ENCODE measurements around the gene CDH4.

Gene CDH4

GRCh38 chr20:61684583-61685235, 432.6 kb downstream of the CDH4 start:
- TF ChIP-seq, protein P1, sequence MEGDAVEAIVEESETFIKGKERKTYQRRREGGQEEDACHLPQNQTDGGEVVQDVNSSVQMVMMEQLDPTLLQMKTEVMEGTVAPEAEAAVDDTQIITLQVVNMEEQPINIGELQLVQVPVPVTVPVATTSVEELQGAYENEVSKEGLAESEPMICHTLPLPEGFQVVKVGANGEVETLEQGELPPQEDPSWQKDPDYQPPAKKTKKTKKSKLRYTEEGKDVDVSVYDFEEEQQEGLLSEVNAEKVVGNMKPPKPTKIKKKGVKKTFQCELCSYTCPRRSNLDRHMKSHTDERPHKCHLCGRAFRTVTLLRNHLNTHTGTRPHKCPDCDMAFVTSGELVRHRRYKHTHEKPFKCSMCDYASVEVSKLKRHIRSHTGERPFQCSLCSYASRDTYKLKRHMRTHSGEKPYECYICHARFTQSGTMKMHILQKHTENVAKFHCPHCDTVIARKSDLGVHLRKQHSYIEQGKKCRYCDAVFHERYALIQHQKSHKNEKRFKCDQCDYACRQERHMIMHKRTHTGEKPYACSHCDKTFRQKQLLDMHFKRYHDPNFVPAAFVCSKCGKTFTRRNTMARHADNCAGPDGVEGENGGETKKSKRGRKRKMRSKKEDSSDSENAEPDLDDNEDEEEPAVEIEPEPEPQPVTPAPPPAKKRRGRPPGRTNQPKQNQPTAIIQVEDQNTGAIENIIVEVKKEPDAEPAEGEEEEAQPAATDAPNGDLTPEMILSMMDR (conservative IDR thresholded peaks at IDR 0.05; ENCODE audit: low read depth, low read length), result no peak
- H3K4me3 ChIP-seq (ENCODE audit: low read length), result no peak overlapping the region
- no peak for DNase-seq (ENCODE audit: low read depth)

DNA sequence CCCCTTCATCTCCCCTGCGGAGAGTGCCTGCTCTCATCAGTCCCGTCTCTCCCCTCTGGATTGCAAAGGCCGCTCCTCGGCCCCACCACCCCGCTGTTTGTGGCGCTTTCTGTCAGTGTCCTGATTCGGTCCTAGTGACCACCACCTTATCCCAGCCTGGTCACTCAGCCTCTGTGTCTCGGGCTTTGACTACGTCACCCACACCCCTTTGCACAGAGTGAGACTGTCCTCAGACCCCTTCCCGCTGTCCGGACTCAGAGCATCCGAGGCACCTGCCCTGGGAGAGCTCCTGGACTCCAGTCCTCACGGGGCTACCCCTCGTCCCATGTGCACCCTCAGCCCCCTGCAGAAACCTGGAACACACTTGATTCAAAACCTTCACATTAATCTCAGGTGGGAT, 433.4 kb downstream of the CDH4 start:
- DNase-seq (ENCODE audit: low read depth), result no peak
- TF ChIP-seq, protein P1 (conservative IDR thresholded peaks at IDR 0.05; ENCODE audit: low read depth, low read length), result no peak
- no peak overlapping the region for H3K4me3 ChIP-seq (ENCODE audit: low read length)

DNA sequence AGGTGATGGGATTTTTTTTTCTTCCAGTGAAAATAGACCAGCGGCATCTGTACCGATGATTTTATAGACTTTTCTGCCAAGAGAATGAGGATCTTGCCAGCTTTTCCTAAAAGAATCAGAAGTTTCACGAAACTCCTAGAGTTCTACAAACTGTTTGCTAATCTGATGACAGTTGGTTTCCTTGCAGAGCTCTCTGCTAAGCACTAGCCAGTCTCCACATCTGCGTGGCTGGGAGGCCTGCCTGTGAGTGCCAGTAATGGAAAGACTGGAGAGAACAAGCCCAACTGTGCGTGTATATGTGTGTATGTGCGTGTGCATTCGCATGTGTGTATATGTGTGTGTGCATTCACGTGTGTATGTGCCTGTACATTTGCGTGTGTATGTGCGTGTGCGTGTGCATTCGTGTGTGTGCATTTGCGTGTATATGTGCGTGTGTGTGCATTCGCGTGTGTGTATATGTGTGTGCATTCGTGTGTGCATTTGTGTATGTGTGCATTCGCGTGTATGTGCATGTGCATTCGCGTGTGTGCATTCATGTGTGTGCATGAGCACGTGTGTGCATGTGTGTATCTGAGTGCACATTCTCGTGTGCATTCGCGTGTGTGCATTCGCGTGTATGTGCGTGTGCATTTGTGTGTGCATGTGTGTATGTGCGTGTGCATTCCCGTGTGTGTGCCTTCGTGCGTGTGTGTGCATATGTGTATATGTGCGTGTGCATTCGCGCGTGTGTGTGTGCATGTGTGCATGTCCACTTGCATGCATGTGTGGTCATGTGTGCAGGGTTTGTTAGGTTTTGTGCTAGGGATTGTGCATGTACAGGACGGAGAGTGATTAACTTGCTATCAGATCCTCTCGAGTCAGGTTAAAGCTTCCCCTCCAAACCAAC, 434.2 kb downstream of the CDH4 start:
- H3K4me3 ChIP-seq (ENCODE audit: low read length), result no peak overlapping the region
- TF ChIP-seq, protein P1 (conservative IDR thresholded peaks at IDR 0.05; ENCODE audit: low read depth, low read length), result no peak
- no peak for DNase-seq (ENCODE audit: low read depth)

- TF ChIP-seq, protein P1 (conservative IDR thresholded peaks at IDR 0.05; ENCODE audit: low read depth, low read length), result no peak
- no peak for DNase-seq (ENCODE audit: low read depth)
- no peak overlapping the region for H3K4me3 ChIP-seq (ENCODE audit: low read length)
Observed at GRCh38 chr20:61688411-61688810, 436.4 kb downstream of the CDH4 start.

DNA sequence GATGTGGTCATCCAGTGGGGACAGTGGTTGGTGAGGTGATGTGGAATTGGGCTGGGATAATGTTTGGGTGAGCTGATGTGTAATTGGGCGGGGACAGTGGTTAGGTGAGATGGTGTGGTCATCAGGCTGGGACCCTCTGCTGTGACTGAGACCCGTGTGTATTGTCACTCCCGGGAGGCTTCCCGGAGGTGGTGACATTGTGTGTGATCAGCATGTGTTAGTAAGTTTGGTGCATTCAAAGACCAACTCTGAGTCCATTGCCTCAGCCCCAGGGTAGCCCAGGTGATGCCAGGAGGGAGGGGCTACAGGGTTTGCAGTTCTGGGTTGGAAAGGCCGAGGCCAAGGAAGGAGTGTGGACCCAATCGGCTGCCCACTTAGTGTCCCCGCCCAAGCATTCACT, 438.1 kb downstream of the CDH4 start:
- no peak overlapping the region for H3K4me3 ChIP-seq (ENCODE audit: low read length)
- TF ChIP-seq, protein P1 (conservative IDR thresholded peaks at IDR 0.05; ENCODE audit: low read depth, low read length), result no peak
- no peak for DNase-seq (ENCODE audit: low read depth)

DNA sequence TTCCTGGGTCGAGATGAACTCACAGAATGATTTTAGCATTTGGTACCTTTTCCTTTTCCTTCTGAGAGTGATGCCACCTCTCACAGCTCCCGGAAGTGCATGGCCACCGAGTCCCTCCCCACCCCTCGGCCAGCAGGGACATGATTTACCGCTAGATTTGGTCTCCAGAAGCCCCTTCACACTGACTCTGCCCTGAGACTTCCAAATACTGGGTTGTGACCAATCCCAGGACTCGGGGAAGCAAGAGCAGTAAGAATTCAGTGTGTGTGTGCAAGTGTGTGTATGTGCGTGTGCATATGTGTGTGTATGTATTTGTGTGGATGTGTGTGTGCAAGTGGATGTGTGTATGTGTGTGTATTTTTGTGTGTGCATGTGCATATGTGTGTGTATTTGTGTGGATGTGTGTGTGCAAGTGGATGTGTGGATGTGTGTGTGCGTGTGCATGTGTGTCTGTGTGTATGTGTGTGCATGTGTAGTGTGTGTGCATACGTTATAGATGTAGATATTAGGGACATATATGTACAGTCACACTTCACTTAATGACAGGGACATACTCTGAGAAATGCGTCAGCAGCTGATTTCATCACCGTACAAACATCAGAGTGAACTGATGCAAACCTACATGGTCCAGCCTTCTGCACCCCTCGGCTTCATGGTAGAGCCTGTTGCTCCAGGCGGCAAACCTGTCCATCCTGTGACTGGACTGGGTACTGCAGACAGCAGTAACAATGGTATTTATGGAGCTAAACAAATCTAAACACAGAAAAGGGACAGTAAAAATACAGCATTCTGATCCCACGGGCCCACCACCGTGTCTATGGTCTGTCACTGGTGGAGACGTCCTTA, 439.2 kb downstream of the CDH4 start:
- DNase-seq (ENCODE audit: low read depth), result no peak
- TF ChIP-seq, protein P1 (conservative IDR thresholded peaks at IDR 0.05; ENCODE audit: low read depth, low read length), result no peak
- no peak overlapping the region for H3K4me3 ChIP-seq (ENCODE audit: low read length)
